Cerebellar cortex (tissue), 1 donor: ENCODE results near the gene AP1M1.
"Not testable (repeated sequence)": the region's sequence is repeated elsewhere in the genome, so short reads cannot be mapped to it uniquely, and the experiment has no call there.

Experiments used
- DNase-seq: peaks from one replicate; pipeline ENCODE4 v3.0.0-alpha.2; 2015; ENCODE audit warnings: low spot score

AP1M1 gene

GRCh38 chr19:16261584-16262368 is 64.1 kb downstream of the AP1M1 start:
- no peak for DNase-seq

GRCh38 chr19:16262618-16263017 is 64.9 kb downstream of the AP1M1 start:
- DNase-seq: no peak

- DNase-seq: no peak
Observed at GRCh38 chr19:16263141-16263761, 65.5 kb downstream of the AP1M1 start.

- DNase-seq: no peak
Observed at GRCh38 chr19:16265205-16265604, 67.5 kb downstream of the AP1M1 start.

- DNase-seq: no peak
Observed at GRCh38 chr19:16265890-16266585, 68.3 kb downstream of the AP1M1 start.

- no peak for DNase-seq
Observed at GRCh38 chr19:16266586-16266942, 68.9 kb downstream of the AP1M1 start.

- DNase-seq: no peak
Observed at GRCh38 chr19:16268676-16269319, 71.1 kb downstream of the AP1M1 start.

GRCh38 chr19:16272945-16273344 is 75.2 kb downstream of the AP1M1 start:
- DNase-seq: no peak

- no peak for DNase-seq
Observed at GRCh38 chr19:16274447-16274846, 76.7 kb downstream of the AP1M1 start.

- DNase-seq: no peak
Observed at GRCh38 chr19:16280306-16280705, 82.6 kb downstream of the AP1M1 start.

- no peak for DNase-seq
Observed at GRCh38 chr19:16281743-16282142, 84.0 kb downstream of the AP1M1 start.

- DNase-seq: no peak
Observed at GRCh38 chr19:16283210-16284061, 85.7 kb downstream of the AP1M1 start.

GRCh38 chr19:16284505-16284904 is 86.8 kb downstream of the AP1M1 start:
- no peak for DNase-seq

- DNase-seq: not testable (repeated sequence)
Observed at GRCh38 chr19:16285079-16285478, 87.4 kb downstream of the AP1M1 start.

- no peak for DNase-seq
Observed at GRCh38 chr19:16285769-16286498, 88.2 kb downstream of the AP1M1 start.

GRCh38 chr19:16288544-16288943 is 90.8 kb downstream of the AP1M1 start:
- DNase-seq: no peak

- DNase-seq: no peak
Observed at GRCh38 chr19:16289594-16289993, 91.9 kb downstream of the AP1M1 start.

GRCh38 chr19:16290692-16291091 is 93.0 kb downstream of the AP1M1 start:
- DNase-seq: no peak

GRCh38 chr19:16293118-16294091 is 95.7 kb downstream of the AP1M1 start:
- no peak for DNase-seq

GRCh38 chr19:16295057-16295456 is 97.3 kb downstream of the AP1M1 start:
- no peak for DNase-seq
